ENCODE measurements around the gene PAX8. TPM values are rescaled to one million over a fixed set of nuclear protein-coding genes. Genes with fewer than 3 reads are reported as not detected.
"Not testable (repeated sequence)": the region's sequence is repeated elsewhere in the genome, so short reads cannot be mapped to it uniquely, and the experiment has no call there.

PAX8 gene
- total RNA-seq, 2 experiments from 2014 or later, result 0.36 to 0.52 TPM

DNA sequence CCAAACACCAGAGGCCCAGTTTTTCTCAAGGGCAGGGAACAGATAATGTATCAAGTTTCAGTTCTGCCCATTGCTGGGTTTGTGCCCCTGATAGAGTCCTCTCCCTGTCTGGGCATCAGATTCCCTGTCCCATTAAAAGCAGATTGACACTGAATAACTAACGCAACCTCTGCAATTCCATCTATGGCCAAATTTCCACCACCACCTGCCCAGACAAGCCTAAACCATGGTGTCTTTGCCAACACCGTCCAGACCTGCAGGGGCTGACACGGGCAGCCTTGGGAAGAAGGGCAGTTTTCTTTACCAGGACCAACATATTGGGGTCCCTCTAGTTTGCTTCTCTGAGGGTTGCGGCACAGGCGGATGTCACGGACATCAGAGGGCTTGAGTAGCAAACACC lies 26.4 kb upstream of the PAX8 start:
- CTCF ChIA-PET, result no interaction called here
- no peak overlapping the region for H3K27ac ChIP-seq (ENCODE audit: low read depth in 1 of 2, low read length in 2 of 2)
- DNase-seq (no peak), ATAC-seq (ENCODE audit: poor library complexity) (no peak)
- peaks cover 9% of the 10 kb centered on the region for H3K27me3 Mint-ChIP-seq
- H3K4me3 Mint-ChIP-seq, result no peak overlapping the region
- no peaks in the 10 kb centered on the region for H3K36me3 ChIP-seq (ENCODE audit: insufficient read depth, low read length)
- H3K9me3 ChIP-seq (ENCODE audit: control insufficient read depth in 1 of 2, insufficient read depth in 1 of 2, low read length in 2 of 2), result no peaks in the 10 kb centered on the region
- H3K4me1 ChIP-seq (ENCODE audit: insufficient read depth, low read length), result no peaks in the 10 kb centered on the region
- H3K36me3 Mint-ChIP-seq (ENCODE audit: low read depth), result no peaks in the 10 kb centered on the region
- H3K27ac Mint-ChIP-seq, result no peak overlapping the region
- H3K9me3 Mint-ChIP-seq, result no peaks in the 10 kb centered on the region
- H3K4me1 Mint-ChIP-seq (ENCODE audit: low read depth), result no peaks in the 10 kb centered on the region
- H3K27me3 ChIP-seq (ENCODE audit: control insufficient read depth in 1 of 2, insufficient read depth in 2 of 2, low read length in 2 of 2), result peaks cover 0 to 4% of the 10 kb centered on the region in 2 experiments
- no peak overlapping the region for H3K4me3 ChIP-seq (ENCODE audit: low read length)
- intact Hi-C loops (cut with DNase I, micrococcal nuclease), result no loop called here
- TF ChIP-seq, protein P1, sequence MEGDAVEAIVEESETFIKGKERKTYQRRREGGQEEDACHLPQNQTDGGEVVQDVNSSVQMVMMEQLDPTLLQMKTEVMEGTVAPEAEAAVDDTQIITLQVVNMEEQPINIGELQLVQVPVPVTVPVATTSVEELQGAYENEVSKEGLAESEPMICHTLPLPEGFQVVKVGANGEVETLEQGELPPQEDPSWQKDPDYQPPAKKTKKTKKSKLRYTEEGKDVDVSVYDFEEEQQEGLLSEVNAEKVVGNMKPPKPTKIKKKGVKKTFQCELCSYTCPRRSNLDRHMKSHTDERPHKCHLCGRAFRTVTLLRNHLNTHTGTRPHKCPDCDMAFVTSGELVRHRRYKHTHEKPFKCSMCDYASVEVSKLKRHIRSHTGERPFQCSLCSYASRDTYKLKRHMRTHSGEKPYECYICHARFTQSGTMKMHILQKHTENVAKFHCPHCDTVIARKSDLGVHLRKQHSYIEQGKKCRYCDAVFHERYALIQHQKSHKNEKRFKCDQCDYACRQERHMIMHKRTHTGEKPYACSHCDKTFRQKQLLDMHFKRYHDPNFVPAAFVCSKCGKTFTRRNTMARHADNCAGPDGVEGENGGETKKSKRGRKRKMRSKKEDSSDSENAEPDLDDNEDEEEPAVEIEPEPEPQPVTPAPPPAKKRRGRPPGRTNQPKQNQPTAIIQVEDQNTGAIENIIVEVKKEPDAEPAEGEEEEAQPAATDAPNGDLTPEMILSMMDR (IDR thresholded peaks at IDR 0.05), result no peak
- POLR2A ChIA-PET, result no interaction called here

DNA sequence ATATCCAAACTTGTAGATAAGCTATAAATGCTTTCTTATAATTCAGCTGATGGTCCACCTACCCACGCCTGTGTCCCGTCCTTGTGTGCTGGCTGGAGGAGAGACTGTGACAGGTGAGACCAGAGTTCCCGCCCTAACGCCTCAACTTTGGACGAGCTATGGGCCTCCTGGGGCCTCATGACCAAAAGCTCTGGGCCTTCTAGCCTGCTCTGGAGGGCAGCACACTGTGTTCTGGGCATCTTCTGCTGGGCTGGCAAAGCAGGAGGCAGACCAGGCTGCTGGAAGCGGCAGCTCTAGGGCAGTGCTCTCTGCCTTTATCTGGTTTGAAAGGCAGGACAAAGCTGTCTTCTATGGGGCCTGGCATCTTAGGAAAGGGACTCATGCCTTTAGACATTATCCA lies 26.0 kb upstream of the PAX8 start:
- ATAC-seq (ENCODE audit: poor library complexity), result no peak
- H3K4me3 Mint-ChIP-seq, result no peak overlapping the region
- H3K4me1 ChIP-seq (ENCODE audit: insufficient read depth, low read length), result no peaks in the 10 kb centered on the region
- no peaks in the 10 kb centered on the region for H3K36me3 Mint-ChIP-seq (ENCODE audit: low read depth)
- intact Hi-C loops (cut with DNase I, micrococcal nuclease), result loop anchor here in 1 of 2 experiments (5.0 kb wide), 1 partner anchor 37 kb away; no protein-coding TSS in a partner anchor
- no peaks in the 10 kb centered on the region for H3K36me3 ChIP-seq (ENCODE audit: insufficient read depth, low read length)
- no peaks in the 10 kb centered on the region for H3K4me1 Mint-ChIP-seq (ENCODE audit: low read depth)
- H3K9me3 ChIP-seq (ENCODE audit: control insufficient read depth in 1 of 2, insufficient read depth in 1 of 2, low read length in 2 of 2), result no peaks in the 10 kb centered on the region
- H3K27me3 Mint-ChIP-seq, result peaks cover 9% of the 10 kb centered on the region
- POLR2A ChIA-PET, result no interaction called here
- CTCF ChIA-PET, result no interaction called here
- H3K4me3 ChIP-seq (ENCODE audit: low read length), result no peak overlapping the region
- H3K9me3 Mint-ChIP-seq, result no peaks in the 10 kb centered on the region
- DNase-seq, result no peak
- TF ChIP-seq, protein P1 (IDR thresholded peaks at IDR 0.05), result no peak
- H3K27me3 ChIP-seq (ENCODE audit: control insufficient read depth in 1 of 2, insufficient read depth in 2 of 2, low read length in 2 of 2), result peaks cover 0 to 4% of the 10 kb centered on the region in 2 experiments
- no peak overlapping the region for H3K27ac ChIP-seq (ENCODE audit: low read depth in 1 of 2, low read length in 2 of 2)
- no peak overlapping the region for H3K27ac Mint-ChIP-seq

DNA sequence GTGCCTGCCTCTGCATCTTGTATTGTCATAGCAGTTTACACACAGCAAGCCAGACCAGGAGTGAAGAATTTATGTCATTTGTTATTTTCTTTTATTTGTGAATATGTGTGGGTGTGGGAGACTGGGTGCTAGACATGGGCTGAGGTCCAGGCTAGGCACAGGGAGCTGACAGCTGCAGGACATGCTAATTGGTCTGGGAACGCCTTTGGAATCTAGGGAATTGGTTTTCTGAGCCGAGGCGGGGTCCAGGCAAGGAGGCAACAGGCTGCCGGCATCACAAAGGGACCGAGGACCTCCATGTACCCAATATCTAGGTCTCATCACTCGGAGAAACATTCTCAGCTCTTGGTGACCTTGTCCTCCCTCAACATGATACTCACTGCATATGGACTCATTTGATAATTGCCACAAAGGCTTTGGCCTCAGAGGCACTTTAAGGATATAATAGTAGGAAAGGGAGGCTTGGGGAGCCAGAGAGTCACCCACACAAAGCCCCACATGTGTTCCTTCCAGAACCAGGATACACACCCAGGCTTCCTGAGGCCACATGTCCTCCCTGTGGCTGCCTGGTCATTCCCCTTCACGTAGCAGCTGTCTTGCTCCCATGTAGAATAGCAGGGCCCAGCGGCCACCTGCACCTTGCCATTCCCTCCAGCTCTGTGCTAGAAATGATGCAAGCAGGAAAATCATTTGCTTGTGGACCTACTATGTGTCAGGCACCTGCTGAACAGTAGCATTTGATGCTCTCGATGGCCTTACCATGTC lies 23.7 kb upstream of the PAX8 start:
- DNase-seq; H3K9me3 ChIP-seq (ENCODE audit: control insufficient read depth in 1 of 2, insufficient read depth in 1 of 2, low read length in 2 of 2); POLR2A ChIA-PET; H3K4me3 ChIP-seq (ENCODE audit: low read length); H3K27me3 ChIP-seq (ENCODE audit: control insufficient read depth in 1 of 2, insufficient read depth in 2 of 2, low read length in 2 of 2); H3K4me1 ChIP-seq (ENCODE audit: insufficient read depth, low read length); ATAC-seq (ENCODE audit: poor library complexity); H3K4me3 Mint-ChIP-seq; H3K4me1 Mint-ChIP-seq (ENCODE audit: low read depth); H3K36me3 ChIP-seq (ENCODE audit: insufficient read depth, low read length); H3K27me3 Mint-ChIP-seq; H3K27ac Mint-ChIP-seq; H3K36me3 Mint-ChIP-seq (ENCODE audit: low read depth); H3K9me3 Mint-ChIP-seq; H3K27ac ChIP-seq (ENCODE audit: low read depth in 1 of 2, low read length in 2 of 2): not testable (repeated sequence)
- intact Hi-C loops (cut with DNase I, micrococcal nuclease), result loop anchor here in 1 of 2 experiments (5.0 kb wide), 1 partner anchor 35 kb away; no protein-coding TSS in a partner anchor
- CTCF ChIA-PET, result interaction anchor here (1.4 kb wide), 1 partner anchor 37 kb away, joined by 3 read pairs; no protein-coding TSS in a partner anchor
